Endothelial cell of umbilical vein (primary cell): ENCODE data around the gene OR7A10. TPM values are rescaled to one million over a fixed set of nuclear protein-coding genes. Genes with fewer than 3 reads are reported as not detected.

Experiments used
- BruUV-seq: library from RNA; stranded (reverse); fragments of 400-500 nt; replicated peaks from 2 replicates; lab custom pipeline; 2021; lab: Mats Ljungman, UMichigan
- CTCF ChIA-PET: fragments of 300-600, 350-600 bp; sonication (Branson Sonifier 250); formaldehyde crosslinking; loops from one replicate; lab custom pipeline; 2021; ENCODE audit warnings: antibody characterized with exemption, inconsistent platforms; lab: Charles Lee
- POLR2A ChIA-PET: fragments of 300-600, 350-600 bp; sonication (Branson Sonifier 250); formaldehyde crosslinking; loops from one replicate; lab custom pipeline; 2021; ENCODE audit warnings: antibody characterized with exemption, inconsistent platforms; lab: Charles Lee
- DNase-seq: peaks from one replicate; pipeline ENCODE4 v3.0.0-alpha.2; 2011; ENCODE audit warnings: low read depth, low spot score
- FAIRE-seq: peaks from 2 replicates; lab custom pipeline; 2011; peaks lifted over from hg19 to GRCh38; lab: Jason Lieb, UNC
- H2AFZ ChIP-seq: 2 replicates; pipeline ENCODE4 v1.6.0; 2012; ENCODE audit warnings: low read depth, low read length, control low read depth, inconsistent platforms
- H3K27ac ChIP-seq: 2 replicates; pipeline ENCODE4 v1.5.1; 2011; ENCODE audit warnings: low read depth, mild to moderate bottlenecking, control low read depth, low read length, moderate library complexity; ENCODE audit not compliant: insufficient read depth
- H3K27me3 ChIP-seq, 2 experiments: 2 replicates each; pipeline versions ENCODE4 v1.6.0 to v1.6.1; 2011; ENCODE audit warnings: low read length in 2 of 2, mixed read lengths in 1 of 2; ENCODE audit not compliant: control insufficient read depth in 2 of 2, insufficient read depth in 2 of 2
- H3K36me3 ChIP-seq, 2 experiments: 2 replicates in 1 of 2; 3 replicates in 1 of 2; pipeline ENCODE4 v1.5.1; 2011; ENCODE audit warnings: low read length in 2 of 2, mild to moderate bottlenecking in 1 of 2, moderate library complexity in 1 of 2; ENCODE audit not compliant: control insufficient read depth in 2 of 2, insufficient read depth in 2 of 2; ENCODE audit errors: extremely low read depth in 1 of 2
- H3K4me1 ChIP-seq: 3 replicates; pipeline ENCODE4 v1.5.1; 2011; ENCODE audit warnings: mild to moderate bottlenecking, low read length; ENCODE audit not compliant: control insufficient read depth, insufficient read depth; ENCODE audit errors: extremely low read depth
- H3K4me2 ChIP-seq: 2 replicates; pipeline ENCODE4 v1.6.1; 2011; ENCODE audit warnings: low read length, control low read depth, mixed read lengths; ENCODE audit not compliant: insufficient read depth
- H3K4me3 ChIP-seq, 3 experiments: fragments of 200-600 bp in 1 of 3; sonication (generic), shearing (Covaris generic) in 1 of 3; replicated peaks in 1 of 3; 2 replicates each; pipeline ENCODE4 v1.5.1; 2011 to 2016; ENCODE audit warnings: control low read depth in 3 of 3, low read length in 3 of 3, mild to moderate bottlenecking in 2 of 3, inconsistent platforms in 1 of 3, low read depth in 1 of 3, moderate library complexity in 1 of 3; ENCODE audit not compliant: insufficient read depth in 1 of 3
- H3K79me2 ChIP-seq: 2 replicates; pipeline ENCODE4 v1.6.0; 2012; ENCODE audit warnings: low read length, inconsistent platforms; ENCODE audit not compliant: control insufficient read depth, insufficient read depth
- H3K9ac ChIP-seq: replicated peaks from 2 replicates; pipeline ENCODE3; 2011; ENCODE audit warnings: low read length, control low read depth; ENCODE audit not compliant: insufficient read depth; ENCODE audit errors: extremely low read depth
- H3K9me1 ChIP-seq: replicated peaks from 3 replicates; pipeline ENCODE4 v1.6.0; 2011; ENCODE audit warnings: mild to moderate bottlenecking, low read length; ENCODE audit not compliant: control insufficient read depth, insufficient read depth; ENCODE audit errors: extremely low read depth
- H3K9me3 ChIP-seq: replicated peaks from 2 replicates; pipeline ENCODE4 v1.5.1; 2012; ENCODE audit warnings: low read length, inconsistent platforms; ENCODE audit not compliant: control insufficient read depth, insufficient read depth
- H4K20me1 ChIP-seq: replicated peaks from 2 replicates; pipeline ENCODE3; 2011; ENCODE audit warnings: mild to moderate bottlenecking, low read length; ENCODE audit not compliant: control insufficient read depth, insufficient read depth; ENCODE audit errors: extremely low read depth
- CTCF ChIP-seq, 2 donors: IDR thresholded peaks; 1 replicate in 1 of 2; 2 replicates in 1 of 2; pipeline ENCODE4 v1.5.1; 2011; ENCODE audit warnings: low read length in 2 of 2, mild to moderate bottlenecking in 2 of 2, moderate library complexity in 2 of 2, control low read depth in 1 of 2, inconsistent platforms in 1 of 2, low read depth in 1 of 2; ENCODE audit not compliant: insufficient read depth in 1 of 2; ENCODE audit errors: extremely low read depth in 1 of 2
- FOS ChIP-seq: IDR thresholded peaks from 2 replicates; pipeline ENCODE4 v1.6.1; 2011; ENCODE audit warnings: mild to moderate bottlenecking, low read length, moderate library complexity, borderline replicate concordance; ENCODE audit not compliant: insufficient read depth
- GATA2 ChIP-seq: IDR thresholded peaks from 2 replicates; pipeline ENCODE4 v1.7.0; 2011; ENCODE audit warnings: low read depth, mild to moderate bottlenecking, moderate library complexity, mixed read lengths, low read length; ENCODE audit not compliant: insufficient read length, insufficient read depth
- JUN ChIP-seq: IDR thresholded peaks from 2 replicates; pipeline ENCODE4 v1.6.1; 2011; ENCODE audit warnings: borderline replicate concordance, low read depth; ENCODE audit not compliant: insufficient read length, insufficient read depth
- MAX ChIP-seq: IDR thresholded peaks from 2 replicates; pipeline ENCODE4 v1.6.1; 2011; ENCODE audit not compliant: insufficient read depth, insufficient read length
- MYC ChIP-seq: IDR thresholded peaks from one replicate; pipeline ENCODE4 v1.6.1; 2011; ENCODE audit warnings: mild to moderate bottlenecking, low read depth, low read length
- POLR2A ChIP-seq: IDR thresholded peaks from 2 replicates; pipeline ENCODE4 v1.6.1; 2012; ENCODE audit warnings: low read depth, mild to moderate bottlenecking, control low read depth, low read length
- POLR2AphosphoS5 ChIP-seq: IDR thresholded peaks from 2 replicates; pipeline ENCODE4 v1.6.1; 2012; ENCODE audit warnings: low read depth, mild to moderate bottlenecking, control low read depth, low read length, moderate library complexity; ENCODE audit not compliant: insufficient read depth
- dilution Hi-C: fragments of 300-500 bp; cut with MboI; formaldehyde crosslinking; loops from one replicate; pipeline ENCODE4 v1.15.0; 2019; ENCODE audit warnings: low sequenced_read_pairs; ENCODE audit not compliant: extremely low pct_ligation_motif_present
- intact Hi-C: fragments of 100-400 bp; cut with micrococcal nuclease; formaldehyde crosslinking; loops from one replicate; pipeline ENCODE4 v1.10.0; 2022
- polyA plus RNA-seq, 4 experiments: library from polyadenylated mRNA; depleted of rRNA in 3 of 4; stranded (reverse) in 3 of 4; unstranded in 1 of 4; fragments of >200 nt; gene quantifications; 2 replicates each; pipeline versions ENCODE4 v1.2.1 to v1.2.3, GENCODE V29; 2011 to 2012; ENCODE audit warnings: missing spikeins in 1 of 4
- total RNA-seq: library from RNA; stranded (reverse); gene quantifications from 2 replicates; pipeline ENCODE4 v1.2.3, GENCODE V29; 2021

The OR7A10 gene
- total and polyA plus RNA-seq, 2 donors (not counting 3 experiments of a cell fraction or from before 2014, with no cell fraction given), result not detected

DNA sequence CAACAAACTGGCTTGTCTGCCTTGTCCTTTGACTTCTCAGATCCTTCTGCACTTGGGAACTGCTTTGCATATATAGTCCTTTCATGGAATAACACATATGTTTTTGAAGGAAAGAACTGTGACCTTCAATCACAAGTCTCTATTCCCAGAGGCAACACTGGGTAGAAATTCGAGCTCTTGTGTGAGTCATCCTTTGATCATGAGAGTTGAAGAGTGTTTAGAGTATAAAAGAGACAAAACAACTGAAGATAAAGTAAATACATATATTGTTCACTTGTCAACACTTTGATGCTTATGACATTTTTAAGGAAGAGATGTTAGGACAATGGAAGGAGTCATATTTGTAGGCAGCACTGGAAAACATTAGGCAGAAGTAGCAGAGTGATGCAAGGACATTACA, 8.5 kb downstream of the OR7A10 start:
- DNase-seq (no peak), FAIRE-seq (no peak)
- Histone ChIP-seq H3K9ac (no peak overlapping the region), H3K9me1 (no peaks in the 10 kb centered on the region), H3K27ac (no peak overlapping the region), H2AFZ (no peak overlapping the region), H4K20me1 (no peaks in the 10 kb centered on the region), H3K27me3 (no peaks in the 10 kb centered on the region), H3K36me3 (no peaks in the 10 kb centered on the region), H3K79me2 (no peaks in the 10 kb centered on the region), H3K4me1 (no peaks in the 10 kb centered on the region), H3K4me2 (no peak overlapping the region), H3K4me3 (no peak overlapping the region), H3K9me3 (no peaks in the 10 kb centered on the region)
- ChIA-PET POLR2A (no interaction called here), CTCF (no interaction called here)
- intact Hi-C loops (no loop called here), dilution Hi-C loops (no loop called here)
- TF ChIP-seq CTCF (IDR thresholded peaks at IDR 0.05; ENCODE audit: extremely low read depth in 1 of 2, insufficient read depth in 1 of 2, low read depth in 1 of 2, low read length in 2 of 2), result no peak
- no peak for TF ChIP-seq MAX
- TF ChIP-seq JUN, result no peak
- BruUV-seq, result no TSS peak

GRCh38 chr19:14837391-14837790, 11.3 kb downstream of the OR7A10 start:
- no peak overlapping the region for H3K9ac ChIP-seq
- dilution Hi-C loops, result no loop called here
- no peaks in the 10 kb centered on the region for H3K9me1 ChIP-seq
- TF ChIP-seq MYC, result no peak
- TF ChIP-seq POLR2A, result no peak
- no peak for TF ChIP-seq GATA2
- TF ChIP-seq CTCF (IDR thresholded peaks at IDR 0.05; ENCODE audit: extremely low read depth in 1 of 2, insufficient read depth in 1 of 2, low read depth in 1 of 2, low read length in 2 of 2), result no peak
- TF ChIP-seq MAX, result no peak
- TF ChIP-seq JUN, result no peak
- TF ChIP-seq FOS, result no peak
- no peak for TF ChIP-seq POLR2AphosphoS5
- no peaks in the 10 kb centered on the region for H3K79me2 ChIP-seq
- H3K4me2 ChIP-seq, result no peak overlapping the region
- CTCF ChIA-PET, result no interaction called here
- no TSS peak for BruUV-seq
- H3K36me3 ChIP-seq, result no peaks in the 10 kb centered on the region
- H3K27ac ChIP-seq, result no peak overlapping the region
- no peak overlapping the region for H2AFZ ChIP-seq
- H3K27me3 ChIP-seq, result no peaks in the 10 kb centered on the region
- no peak for DNase-seq
- no peaks in the 10 kb centered on the region for H3K4me1 ChIP-seq
- POLR2A ChIA-PET, result no interaction called here
- no peak for FAIRE-seq
- intact Hi-C loops, result no loop called here
- no peak overlapping the region for H3K4me3 ChIP-seq
- H4K20me1 ChIP-seq, result no peaks in the 10 kb centered on the region
- H3K9me3 ChIP-seq, result no peaks in the 10 kb centered on the region
